ENCODE measurements around the gene ST6GAL2.

The ST6GAL2 gene

GRCh38 chr2:106827158-106827557, 58.8 kb downstream of the ST6GAL2 start:
- no peak for DNase-seq (ENCODE audit: low read depth)

- DNase-seq (ENCODE audit: low read depth) = no peak
Measured at GRCh38 chr2:106825161-106825560, 60.8 kb downstream of the ST6GAL2 start.

GRCh38 chr2:106816974-106817373, 69.0 kb downstream of the ST6GAL2 start:
- DNase-seq (ENCODE audit: low read depth) = no peak

- DNase-seq (ENCODE audit: low read depth) = no peak
Measured at GRCh38 chr2:106812841-106813240, 73.1 kb downstream of the ST6GAL2 start.

- DNase-seq (ENCODE audit: low read depth) = no peak
Measured at GRCh38 chr2:106812383-106812782, 73.6 kb downstream of the ST6GAL2 start.

- no peak for DNase-seq (ENCODE audit: low read depth)
Measured at GRCh38 chr2:106805716-106806115, 80.3 kb downstream of the ST6GAL2 start.

DNA sequence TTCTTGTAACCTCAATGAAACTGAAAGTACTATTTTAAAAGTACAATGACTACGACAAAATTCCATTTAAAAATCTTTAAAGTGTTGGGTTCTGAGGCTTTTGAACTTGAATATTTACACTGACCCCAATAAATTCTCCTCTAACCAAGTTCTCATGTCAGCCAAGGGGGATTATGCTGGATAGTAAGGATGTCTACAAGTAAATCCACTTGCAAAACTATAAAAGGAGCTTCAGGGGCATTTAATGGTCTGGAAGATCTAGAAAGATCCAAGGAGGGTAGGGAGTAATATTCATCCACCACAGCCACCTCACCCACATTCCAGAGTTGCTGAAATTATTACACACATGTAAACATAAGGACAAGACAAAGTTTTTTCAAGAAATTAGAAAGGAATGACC, 81.8 kb downstream of the ST6GAL2 start:
- no peak for DNase-seq (ENCODE audit: low read depth)

DNA sequence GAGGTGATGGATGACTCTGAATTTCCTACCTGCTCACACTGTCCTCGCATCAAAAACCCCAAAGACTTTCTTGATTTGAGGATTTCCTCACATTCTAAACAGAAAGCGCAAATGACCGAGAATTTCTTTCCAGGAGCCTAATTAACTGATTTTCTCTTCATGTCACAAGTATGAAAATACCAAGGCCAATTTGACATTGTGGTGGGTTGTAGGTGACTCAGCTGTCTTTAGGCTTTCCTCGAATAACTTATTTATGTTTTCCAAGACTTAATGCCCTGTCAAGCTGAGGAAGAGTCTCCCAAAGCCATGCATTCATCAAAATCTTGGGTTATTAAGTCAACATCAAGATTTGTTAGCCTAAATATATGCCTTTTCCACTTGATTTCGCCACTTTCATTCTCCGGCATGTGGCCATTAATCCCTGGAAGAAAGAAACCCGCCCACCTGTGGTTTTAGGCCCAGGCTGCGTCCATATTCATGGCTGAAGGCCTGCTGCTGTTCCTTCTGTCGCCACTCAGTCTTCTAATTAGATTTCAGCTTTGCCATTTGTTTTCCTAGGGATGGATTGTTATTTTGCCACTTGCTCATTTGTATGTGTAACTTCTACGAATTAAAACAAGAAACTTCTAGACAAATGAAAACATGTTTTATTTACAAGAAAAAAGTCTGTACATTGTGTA, 84.9 kb downstream of the ST6GAL2 start:
- DNase-seq (ENCODE audit: low read depth) = no peak

GRCh38 chr2:106800180-106800579, 85.8 kb downstream of the ST6GAL2 start:
- DNase-seq (ENCODE audit: low read depth) = no peak

GRCh38 chr2:106798826-106799552, 87.0 kb downstream of the ST6GAL2 start:
- no peak for DNase-seq (ENCODE audit: low read depth)

DNA sequence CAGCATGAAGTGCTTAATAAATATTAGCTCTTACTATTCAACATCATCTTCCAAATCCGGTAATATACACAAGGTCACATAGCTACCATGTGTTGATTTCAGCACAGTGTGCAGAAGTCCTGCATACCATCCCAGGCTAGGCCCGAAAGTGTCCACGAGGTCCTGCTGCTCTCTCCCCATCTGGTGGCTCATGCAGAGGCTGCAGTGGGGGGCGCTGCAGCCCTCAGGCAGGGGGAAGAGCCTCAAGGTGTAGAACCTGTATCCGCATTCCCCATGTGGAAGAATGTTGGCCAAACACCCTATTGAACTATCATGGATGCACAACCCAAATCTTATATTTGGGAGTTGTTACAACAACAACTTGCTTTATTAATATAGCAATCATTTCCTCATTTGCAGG, 88.5 kb downstream of the ST6GAL2 start:
- no peak for DNase-seq (ENCODE audit: low read depth)

- no peak for DNase-seq (ENCODE audit: low read depth)
Measured at GRCh38 chr2:106792671-106793070, 93.3 kb downstream of the ST6GAL2 start.

DNA sequence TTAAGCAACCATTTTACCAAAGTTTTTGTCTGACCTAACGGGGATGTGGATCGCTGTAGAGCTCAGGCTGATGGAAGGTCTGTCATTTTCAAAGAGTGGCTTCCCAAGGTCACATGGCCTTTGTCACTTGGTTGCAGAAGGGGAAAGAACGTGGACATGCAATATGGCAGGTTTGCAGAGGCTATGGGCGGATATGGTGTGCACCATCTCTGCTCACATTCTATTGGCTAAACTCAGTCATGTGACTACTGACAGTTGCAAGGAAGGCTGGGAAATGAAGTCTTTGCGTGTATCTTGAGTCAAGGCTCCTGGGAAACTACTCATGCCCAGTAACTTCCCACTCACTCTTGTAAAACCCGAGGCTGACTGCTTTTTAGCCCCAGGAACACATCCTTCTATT, 96.8 kb downstream of the ST6GAL2 start:
- no peak for DNase-seq (ENCODE audit: low read depth)

- no peak for DNase-seq (ENCODE audit: low read depth)
Measured at GRCh38 chr2:106782681-106783080, 103.3 kb downstream of the ST6GAL2 start.

GRCh38 chr2:106781196-106781595, 104.8 kb downstream of the ST6GAL2 start:
- DNase-seq (ENCODE audit: low read depth) = no peak

DNA sequence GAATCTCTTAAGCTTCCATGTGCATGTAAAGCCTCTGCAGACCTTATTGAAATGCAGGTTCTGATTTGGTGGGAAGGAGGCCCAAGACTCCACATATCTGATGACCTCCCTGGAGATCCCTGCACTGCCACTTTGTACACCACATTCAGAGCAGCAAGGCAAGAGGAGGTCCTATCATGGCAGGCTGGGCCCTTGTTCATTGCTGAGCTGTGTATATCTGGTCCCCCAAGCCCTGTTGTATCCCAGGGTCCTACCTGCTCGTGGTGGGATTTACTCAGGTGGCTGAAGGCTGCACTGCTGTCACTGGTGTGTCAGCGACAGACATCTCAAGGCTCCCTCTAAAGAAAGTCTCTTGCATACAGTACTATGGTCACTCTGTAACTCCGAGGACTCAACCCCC, 114.2 kb downstream of the ST6GAL2 start:
- DNase-seq (ENCODE audit: low read depth) = no peak

DNA sequence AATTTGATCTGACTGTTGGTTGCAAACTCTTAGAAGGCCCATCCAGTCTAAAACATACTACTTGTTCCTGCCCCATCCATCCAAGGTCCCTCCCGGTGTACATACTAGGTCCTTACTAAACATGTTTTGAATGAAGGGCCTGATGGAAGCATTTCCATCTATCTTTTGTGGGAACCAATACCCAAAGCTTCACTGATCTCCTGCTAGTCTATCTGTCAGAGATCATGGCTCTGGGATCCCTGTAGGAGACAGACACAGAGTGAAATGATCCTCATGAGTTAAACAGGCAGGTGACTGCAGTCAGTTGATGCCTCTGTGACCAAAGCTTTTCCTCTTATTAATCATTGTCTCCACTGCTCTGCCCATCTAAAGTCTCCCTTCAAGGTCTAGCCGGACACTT, 115.0 kb downstream of the ST6GAL2 start:
- DNase-seq (ENCODE audit: low read depth) = no peak

GRCh38 chr2:106764614-106765013, 121.4 kb downstream of the ST6GAL2 start:
- DNase-seq (ENCODE audit: low read depth) = no peak

DNA sequence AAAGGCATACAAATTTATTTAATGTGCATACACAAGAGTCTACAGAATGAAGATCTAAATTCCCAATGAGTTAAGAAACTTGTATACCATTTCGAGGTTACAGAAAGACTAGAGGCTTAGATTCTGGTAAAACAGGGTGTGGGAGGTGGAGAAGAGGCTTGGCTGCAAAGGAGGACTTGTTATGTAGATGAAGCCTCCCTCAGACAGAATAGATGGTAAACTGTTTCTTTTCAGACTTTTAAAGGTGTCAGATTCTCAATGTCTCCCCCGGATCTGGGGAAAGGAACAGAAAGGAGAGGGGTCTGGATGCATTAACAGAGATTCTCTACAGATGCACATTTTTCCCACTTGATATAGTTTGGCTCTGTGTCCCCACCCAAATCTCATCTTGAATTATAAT, 126.0 kb downstream of the ST6GAL2 start:
- DNase-seq (ENCODE audit: low read depth) = no peak

GRCh38 chr2:106758901-106759497, 127.0 kb downstream of the ST6GAL2 start:
- DNase-seq (ENCODE audit: low read depth) = no peak
